ENCODE results near the gene ATP2B3. TPM values are rescaled to one million over a fixed set of nuclear protein-coding genes. Genes with fewer than 3 reads are reported as not detected.
A peak's percentile ranks its signal among the peaks of the same experiment; 100 is the strongest.

ATP2B3 gene
- total and polyA plus RNA-seq, 8 donors, result 0.03 to 0.12 (median 0.04) TPM; not detected in 2

- TF ChIP-seq CTCF (IDR thresholded peaks at IDR 0.05), result no peak
- Histone ChIP-seq H3K4me1 (no peaks in the 10 kb centered on the region), H3K27ac (no peak overlapping the region), H3K27me3 (peaks cover 0 to 24% (median 3%) of the 10 kb centered on the region in 4 donors), H3K4me3 (no peak overlapping the region), H3K36me3 (no peaks in the 10 kb centered on the region), H3K9me3 (no peaks in the 10 kb centered on the region)
- intact Hi-C loops (cut with DNase I), result no loop called here
- 45 to 59% methylated on average over 21 of the region's 21 CpGs for WGBS, 2 donors
- DNase-seq, result no peak
- no peak for FAIRE-seq
- ATAC-seq, result no peak
Observed at GRCh38 chrX:153519569-153520286, 2.3 kb downstream of the ATP2B3 start.

GRCh38 chrX:153520287-153520917 lies 3.0 kb downstream of the ATP2B3 start:
- intact Hi-C loops (cut with DNase I), result no loop called here
- FAIRE-seq, result no peak
- 61 to 71% methylated on average over 7 of the region's 7 CpGs for WGBS, 2 donors

GRCh38 chrX:153521034-153521433 lies 3.6 kb downstream of the ATP2B3 start:
- 57 to 65% methylated on average over 9 of the region's 9 CpGs for WGBS, 2 donors
- Histone ChIP-seq H3K4me1 (no peaks in the 10 kb centered on the region), H3K9me3 (no peaks in the 10 kb centered on the region), H3K27me3 (peaks cover 0 to 21% (median 3%) of the 10 kb centered on the region in 4 donors), H3K4me3 (no peak overlapping the region), H3K36me3 (no peaks in the 10 kb centered on the region), H3K27ac (no peak overlapping the region)
- ATAC-seq, result peak in 2 of 4 donors; percentile 43 to 56
- TF ChIP-seq CTCF (IDR thresholded peaks at IDR 0.05), result no peak
- no peak for DNase-seq
- intact Hi-C loops (cut with DNase I), result no loop called here
- FAIRE-seq, result no peak

More at GRCh38 chrX:153520287-153520917, 3.0 kb downstream of the ATP2B3 start:
- Histone ChIP-seq H3K9me3 (no peaks in the 10 kb centered on the region), H3K36me3 (no peaks in the 10 kb centered on the region), H3K27ac (no peak overlapping the region), H3K4me3 (no peak overlapping the region), H3K27me3 (peaks cover 0 to 21% (median 3%) of the 10 kb centered on the region in 4 donors), H3K4me1 (no peaks in the 10 kb centered on the region)
- DNase-seq, result no peak
- no peak for ATAC-seq
- TF ChIP-seq CTCF (IDR thresholded peaks at IDR 0.05), result no peak

GRCh38 chrX:153522259-153522658 lies 4.8 kb downstream of the ATP2B3 start:
- intact Hi-C loops (cut with DNase I), result no loop called here
- Histone ChIP-seq H3K4me1 (no peaks in the 10 kb centered on the region), H3K27ac (no peak overlapping the region), H3K36me3 (no peaks in the 10 kb centered on the region), H3K9me3 (no peaks in the 10 kb centered on the region), H3K27me3 (peaks cover 0 to 21% (median 5%) of the 10 kb centered on the region in 4 donors), H3K4me3 (no peak overlapping the region)
- DNase-seq (no peak), FAIRE-seq (no peak), ATAC-seq (no peak)
- TF ChIP-seq CTCF (IDR thresholded peaks at IDR 0.05), result no peak
- 35 to 54% methylated on average over 12 of the region's 12 CpGs for WGBS, 2 donors

GRCh38 chrX:153523269-153523668 lies 5.8 kb downstream of the ATP2B3 start:
- H3K36me3 ChIP-seq, result no peaks in the 10 kb centered on the region
- H3K4me3 ChIP-seq, result no peak overlapping the region
- WGBS, 2 donors, result 77 to 83% methylated on average over 7 of the region's 7 CpGs
- DNase-seq (no peak), ATAC-seq (no peak), FAIRE-seq (no peak)
- H3K27ac ChIP-seq, result no peak overlapping the region
- intact Hi-C loops (cut with DNase I), result no loop called here
- TF ChIP-seq CTCF (IDR thresholded peaks at IDR 0.05), result no peak
- no peaks in the 10 kb centered on the region for H3K4me1 ChIP-seq
- no peaks in the 10 kb centered on the region for H3K9me3 ChIP-seq
- peaks cover 0 to 21% (median 5%) of the 10 kb centered on the region in 4 donors for H3K27me3 ChIP-seq
